Occipital lobe (tissue), 2 donors: ENCODE results near the gene OASL. TPM values are rescaled to one million over a fixed set of nuclear protein-coding genes. Genes with fewer than 3 reads are reported as not detected.

Source experiments
- small RNA-seq: library from RNA; depleted of rRNA; stranded (forward); fragments of <200 nt; gene quantifications from one replicate; pipeline ENCODE3, GENCODE V24; 2014
- total RNA-seq: library from RNA; depleted of rRNA; stranded (reverse); fragments of >200 nt; gene quantifications from one replicate; pipeline ENCODE4 v1.2.3, GENCODE V29; 2014

Gene OASL
- total RNA-seq, 1 donor from 2014 or later: 0.16 TPM

Small RNA genes lying within 50 kb of the gene (small RNA-seq; reads per million reads assigned to genes)
- gene AC079602.2: not detected

Other genes starting within 250 kb of the OASL start
- 64.7 TPM for gene SPPL3, start 134.9 kb downstream of the OASL start, total RNA-seq
- not detected for gene HNF1A, start 60.7 kb downstream of the OASL start, total RNA-seq
- gene C12orf43, start 22.8 kb downstream of the OASL start, total RNA-seq: 13.6 TPM
- gene P2RX7, start 93.6 kb upstream of the OASL start, total RNA-seq: 2.7 TPM
- gene P2RX4, start 170.9 kb upstream of the OASL start, total RNA-seq: 6.6 TPM